Left lung (tissue), 10 donors: Measurements from ENCODE around the gene ANAPC7. TPM values are rescaled to one million over a fixed set of nuclear protein-coding genes. Genes with fewer than 3 reads are reported as not detected.
A peak's percentile ranks its signal among the peaks of the same experiment; 100 is the strongest.

ENCODE experiments used
- ATAC-seq: fragments of 200-7000 bp; cut with Tn5 transposase; one replicate; pipeline ENCODE4 v1.9.1; 2020; ENCODE audit warnings: moderate library complexity
- DNase-seq, 4 donors: peaks; one replicate each; pipeline ENCODE4 v3.0.0-alpha.2; 2013 to 2020
- H3K27ac ChIP-seq, 2 donors: fragments of 200-600 bp; sonication (generic) in 1 of 2; one replicate each; pipeline versions ENCODE4 v1.5.0 to v1.8.0; 2020 to 2021
- H3K27me3 ChIP-seq, 2 donors: fragments of 200-600 bp; sonication (generic) in 1 of 2; one replicate each; pipeline versions ENCODE4 v1.5.0 to v1.8.0; 2020 to 2021
- H3K36me3 ChIP-seq, 2 donors: fragments of 200-600 bp; sonication (generic) in 1 of 2; one replicate each; pipeline versions ENCODE4 v1.5.0 to v1.8.0; 2020 to 2021
- H3K4me1 ChIP-seq, 2 donors: fragments of 200-600 bp; one replicate each; pipeline ENCODE4 v1.8.0; 2021
- H3K4me3 ChIP-seq, 2 donors: fragments of 200-600 bp; sonication (generic) in 1 of 2; one replicate each; pipeline versions ENCODE4 v1.5.0 to v1.8.0; 2020 to 2021; ENCODE audit warnings: mild to moderate bottlenecking in 1 of 2
- H3K9me3 ChIP-seq, 2 donors: fragments of 200-600 bp; sonication (generic) in 1 of 2; one replicate each; pipeline versions ENCODE4 v1.5.0 to v1.8.0; 2020 to 2021
- intact Hi-C, 2 donors: fragments of 100-400 bp; cut with DNase I; formaldehyde crosslinking; loops; one replicate each; pipeline versions ENCODE4 v1.11.2 to v1.14.2; 2022
- polyA plus RNA-seq, 6 donors: library from polyadenylated mRNA; unstranded; fragments of 120-200 nt; gene quantifications; one replicate each; pipeline ENCODE4 v1.2.1, GENCODE V29; 2013; ENCODE audit not compliant: insufficient read length in 6 of 6
- total RNA-seq, 2 donors: library from RNA; stranded (reverse); fragmentation: NEBNext Ultra II Directional; extraction: Animal tissue kit (Norgen Biotek cat#: 25700); gene quantifications; one replicate each; pipeline ENCODE4 v1.2.1, GENCODE V29; 2021
- TF ChIP-seq, protein P1 (sequence below), 2 donors: fragments of 200-600 bp; sonication (generic) in 1 of 2; IDR thresholded peaks; one replicate each; pipeline versions ENCODE4 v1.5.0 to v1.8.0; 2021; ENCODE audit warnings: antibody characterized with exemption in 2 of 2
- donor health status: DM: no; HTN: yes; CAD: no.
- donor health status: DM: no; HTN: no; CAD: no.

Gene ANAPC7
- total and polyA plus RNA-seq, 8 donors = 48.6 to 94.6 (median 84.2) TPM

DNA sequence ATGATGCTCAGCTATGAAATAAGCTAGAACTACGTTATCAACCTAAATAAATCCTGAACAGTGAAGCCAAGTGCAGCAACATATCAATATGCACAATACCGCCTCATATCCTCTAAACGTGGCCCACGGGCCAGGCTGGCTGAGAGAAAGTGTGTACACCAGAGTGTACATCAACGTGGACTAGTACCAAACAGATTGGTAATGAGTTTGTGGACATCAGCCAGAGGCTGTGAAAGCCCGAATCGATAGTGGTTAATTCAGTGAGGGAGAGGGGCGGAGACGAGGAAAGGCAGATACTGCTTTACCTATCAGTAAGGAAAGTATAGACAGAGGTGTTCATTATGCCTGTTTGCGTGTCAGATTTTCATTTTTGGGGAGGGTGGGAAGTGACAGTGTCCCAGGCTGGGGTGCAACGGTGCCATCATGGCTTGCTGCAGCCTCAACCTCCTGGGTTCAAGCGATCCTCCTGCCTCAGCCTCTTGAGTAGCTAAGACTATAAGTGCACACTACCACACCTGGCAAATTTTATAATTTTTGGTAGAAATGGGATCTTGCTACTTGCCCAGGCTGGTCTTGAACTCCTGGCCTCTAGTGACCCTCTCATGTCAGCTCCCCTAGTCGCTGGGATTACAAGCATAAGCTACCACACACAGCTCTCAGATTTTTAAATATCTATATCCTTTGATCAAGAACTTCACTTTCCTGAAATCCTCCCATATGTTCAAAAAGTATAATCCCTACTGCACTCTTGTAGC is 50.1 kb downstream of the ANAPC7 start:
- intact Hi-C loops = no loop called here
- Histone ChIP-seq H3K4me3 (no peak overlapping the region), H3K9me3 (no peaks in the 10 kb centered on the region), H3K27ac (no peak overlapping the region), H3K4me1 (peaks cover 0 to 24% of the 10 kb centered on the region in 2 donors), H3K36me3 (peaks cover 0 to 33% of the 10 kb centered on the region in 2 donors), H3K27me3 (no peaks in the 10 kb centered on the region)
- TF ChIP-seq, protein P1, sequence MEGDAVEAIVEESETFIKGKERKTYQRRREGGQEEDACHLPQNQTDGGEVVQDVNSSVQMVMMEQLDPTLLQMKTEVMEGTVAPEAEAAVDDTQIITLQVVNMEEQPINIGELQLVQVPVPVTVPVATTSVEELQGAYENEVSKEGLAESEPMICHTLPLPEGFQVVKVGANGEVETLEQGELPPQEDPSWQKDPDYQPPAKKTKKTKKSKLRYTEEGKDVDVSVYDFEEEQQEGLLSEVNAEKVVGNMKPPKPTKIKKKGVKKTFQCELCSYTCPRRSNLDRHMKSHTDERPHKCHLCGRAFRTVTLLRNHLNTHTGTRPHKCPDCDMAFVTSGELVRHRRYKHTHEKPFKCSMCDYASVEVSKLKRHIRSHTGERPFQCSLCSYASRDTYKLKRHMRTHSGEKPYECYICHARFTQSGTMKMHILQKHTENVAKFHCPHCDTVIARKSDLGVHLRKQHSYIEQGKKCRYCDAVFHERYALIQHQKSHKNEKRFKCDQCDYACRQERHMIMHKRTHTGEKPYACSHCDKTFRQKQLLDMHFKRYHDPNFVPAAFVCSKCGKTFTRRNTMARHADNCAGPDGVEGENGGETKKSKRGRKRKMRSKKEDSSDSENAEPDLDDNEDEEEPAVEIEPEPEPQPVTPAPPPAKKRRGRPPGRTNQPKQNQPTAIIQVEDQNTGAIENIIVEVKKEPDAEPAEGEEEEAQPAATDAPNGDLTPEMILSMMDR (IDR thresholded peaks at IDR 0.05) = no peak
- no peak for ATAC-seq
- no peak for DNase-seq

DNA sequence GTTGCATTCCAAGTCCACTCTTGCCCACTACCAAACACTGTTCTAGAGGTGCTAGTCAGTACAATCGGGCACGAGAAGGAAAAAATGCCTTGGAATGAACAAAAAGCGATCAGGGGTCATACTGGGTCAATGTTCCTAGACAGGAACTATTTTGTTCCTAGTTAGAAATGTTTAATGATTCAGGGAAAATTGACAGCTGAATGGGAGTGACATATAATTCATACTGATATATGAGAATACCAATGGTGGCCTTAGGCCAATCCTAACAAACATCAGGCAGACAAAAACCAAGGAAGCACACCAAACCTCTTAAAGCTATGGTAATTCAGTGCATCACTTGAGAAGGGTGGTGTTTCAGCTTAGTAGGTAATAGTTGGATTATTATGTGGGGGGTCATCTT is 51.1 kb downstream of the ANAPC7 start:
- peaks cover 0 to 24% of the 10 kb centered on the region in 2 donors for H3K4me1 ChIP-seq
- H3K4me3 ChIP-seq = no peak overlapping the region
- intact Hi-C loops = no loop called here
- no peaks in the 10 kb centered on the region for H3K9me3 ChIP-seq
- TF ChIP-seq, protein P1 (IDR thresholded peaks at IDR 0.05) = no peak
- DNase-seq (no peak), ATAC-seq (no peak)
- no peaks in the 10 kb centered on the region for H3K27me3 ChIP-seq
- peaks cover 0 to 43% of the 10 kb centered on the region in 2 donors for H3K36me3 ChIP-seq
- no peak overlapping the region for H3K27ac ChIP-seq

DNA sequence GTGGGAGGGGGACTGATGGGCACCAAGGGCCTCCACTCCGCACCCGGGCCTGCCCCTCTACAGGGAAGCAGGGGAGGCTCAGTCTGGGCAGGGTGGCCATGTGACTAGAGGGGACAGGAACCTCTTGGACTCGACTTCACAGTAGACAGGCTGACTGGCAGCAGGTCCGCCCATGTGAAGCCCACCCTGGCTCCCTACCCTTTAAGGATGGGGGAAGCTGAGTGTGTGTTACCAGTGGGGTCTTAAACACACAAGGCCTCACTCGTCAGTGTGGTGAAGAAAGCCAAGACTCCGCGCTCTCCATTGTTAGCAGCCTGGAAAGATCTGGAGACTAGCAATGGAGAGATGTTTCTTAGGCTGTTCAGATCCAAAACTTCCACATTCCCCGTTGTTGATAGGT is 52.4 kb downstream of the ANAPC7 start:
- H3K27ac ChIP-seq = no peak overlapping the region
- DNase-seq = no peak
- peaks cover 0 to 24% of the 10 kb centered on the region in 2 donors for H3K4me1 ChIP-seq
- H3K36me3 ChIP-seq = peaks cover 5 to 56% of the 10 kb centered on the region in 2 donors
- H3K27me3 ChIP-seq = no peaks in the 10 kb centered on the region
- H3K9me3 ChIP-seq = no peaks in the 10 kb centered on the region
- TF ChIP-seq, protein P1 (IDR thresholded peaks at IDR 0.05) = no peak
- no peak overlapping the region for H3K4me3 ChIP-seq
- intact Hi-C loops = no loop called here
- no peak for ATAC-seq

DNA sequence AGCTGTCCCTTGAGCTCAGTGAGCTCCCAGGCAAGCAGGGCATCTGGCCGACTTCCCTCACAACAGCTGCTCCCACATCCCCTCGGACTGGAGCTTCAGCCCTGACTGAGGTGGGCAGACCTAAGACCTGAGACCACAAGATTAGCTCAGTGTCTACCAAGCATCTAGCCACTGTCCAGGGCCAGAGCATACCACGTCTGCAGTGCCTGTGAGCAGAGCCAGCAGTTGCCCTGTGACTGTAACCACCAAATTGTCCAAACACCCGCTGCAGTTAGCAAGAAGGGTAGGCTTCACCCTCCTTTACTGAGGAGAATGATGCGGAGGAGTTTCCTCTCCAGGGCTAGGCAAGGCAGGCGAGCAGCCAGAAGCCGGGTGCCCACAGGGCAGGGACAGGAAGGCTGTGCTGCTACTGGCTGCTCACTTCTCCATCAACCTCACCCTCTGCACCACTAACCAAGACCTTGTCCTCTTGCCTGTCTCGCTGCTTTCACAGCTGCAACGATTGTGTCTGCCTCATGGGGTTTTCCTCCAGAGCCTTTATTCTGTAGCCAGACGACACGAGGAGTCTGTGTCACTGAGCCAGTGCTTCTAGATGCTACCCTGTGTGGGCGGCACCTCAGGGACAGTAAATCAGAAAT is 53.9 kb downstream of the ANAPC7 start:
- Histone ChIP-seq H3K36me3 (peaks cover 8 to 71% of the 10 kb centered on the region in 2 donors), H3K9me3 (no peaks in the 10 kb centered on the region), H3K4me1 (peaks cover 0 to 34% of the 10 kb centered on the region in 2 donors), H3K27me3 (no peaks in the 10 kb centered on the region), H3K4me3 (no peak overlapping the region), H3K27ac (peak overlapping the region in 1 of 2 donors; percentile 33)
- TF ChIP-seq, protein P1 (IDR thresholded peaks at IDR 0.05) = no peak
- ATAC-seq (peak; percentile 11), DNase-seq (no peak)
- intact Hi-C loops = no loop called here

DNA sequence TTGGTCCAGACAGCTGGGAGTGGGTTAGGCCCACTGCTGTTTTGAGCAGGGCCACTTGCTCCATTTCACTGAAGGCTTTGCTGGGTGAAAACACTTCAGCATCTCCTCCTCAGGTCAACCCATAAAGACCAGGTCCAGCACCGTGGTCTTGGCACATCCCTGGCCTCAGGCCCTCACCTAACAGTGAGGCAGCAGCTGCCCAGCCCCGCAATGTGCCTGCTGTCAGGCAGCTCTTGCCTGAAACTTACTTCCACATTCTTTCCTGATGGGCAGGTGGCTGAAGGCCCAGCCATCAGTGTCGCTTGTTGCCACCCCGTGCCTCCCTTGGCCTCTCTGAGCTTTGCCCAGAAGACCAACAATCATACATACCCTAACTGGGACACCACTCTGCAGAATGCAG is 54.4 kb downstream of the ANAPC7 start:
- no peak for DNase-seq
- H3K36me3 ChIP-seq = peaks cover 8 to 76% of the 10 kb centered on the region in 2 donors
- ATAC-seq = no peak
- peak overlapping the region in 1 of 2 donors; percentile 33 for H3K27ac ChIP-seq
- H3K4me3 ChIP-seq = no peak overlapping the region
- TF ChIP-seq, protein P1 (IDR thresholded peaks at IDR 0.05) = no peak
- no peaks in the 10 kb centered on the region for H3K9me3 ChIP-seq
- intact Hi-C loops = no loop called here
- H3K4me1 ChIP-seq = peaks cover 0 to 34% of the 10 kb centered on the region in 2 donors
- no peaks in the 10 kb centered on the region for H3K27me3 ChIP-seq
